ENCODE measurements around the gene WDR44.
A peak's percentile ranks its signal among the peaks of the same experiment; 100 is the strongest.
"Not testable (repeated sequence)": the region's sequence is repeated elsewhere in the genome, so short reads cannot be mapped to it uniquely, and the experiment has no call there.

Gene WDR44

DNA sequence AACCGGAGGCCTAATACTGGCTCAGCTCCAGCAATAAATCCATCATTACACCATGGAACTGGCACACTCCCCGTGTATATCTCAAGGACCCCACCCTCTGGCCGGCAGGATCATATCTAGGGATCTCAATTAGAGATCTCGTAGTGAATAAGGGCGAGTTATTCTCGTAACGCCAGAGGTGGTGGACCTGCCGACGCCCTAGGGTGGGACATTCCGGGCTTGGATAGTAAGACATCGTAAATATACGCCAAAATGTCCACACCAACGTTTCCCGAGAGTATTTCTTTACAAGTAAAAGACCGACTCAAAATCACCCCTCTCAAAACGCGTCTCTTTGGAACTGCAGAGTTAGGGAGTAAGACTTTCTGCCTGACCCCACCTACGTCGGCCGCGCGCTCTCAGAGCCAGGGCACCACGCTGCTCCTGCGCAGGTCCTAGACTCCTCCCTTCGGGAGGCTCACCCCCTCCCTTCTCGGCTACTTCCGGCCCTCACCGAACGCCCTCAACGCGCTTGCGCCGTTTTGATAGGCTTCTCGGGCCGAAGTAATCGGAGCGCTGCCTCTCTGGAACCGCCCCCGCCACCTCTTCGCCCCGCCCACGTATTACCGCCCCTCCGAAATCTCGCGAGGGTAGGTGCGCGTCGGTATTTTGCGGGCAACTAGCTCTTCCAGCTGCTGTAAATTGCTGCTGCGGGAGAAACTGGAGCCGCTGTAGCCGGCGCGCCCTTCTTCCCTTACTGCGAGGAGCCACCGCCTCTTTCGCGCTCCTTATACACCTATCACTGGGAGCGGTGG, at the start of gene WDR44:
Gene WDR44 (plus strand): TSS at position 643 of the 794 bp plus-strand sequence. CDS start 398 bp downstream, outside the sequence.
- H3K4me3 ChIP-seq (replicated peaks; ENCODE audit: low read depth, low read length), result peak within 1 kb of the TSS; percentile 76
- TF ChIP-seq, protein P1, sequence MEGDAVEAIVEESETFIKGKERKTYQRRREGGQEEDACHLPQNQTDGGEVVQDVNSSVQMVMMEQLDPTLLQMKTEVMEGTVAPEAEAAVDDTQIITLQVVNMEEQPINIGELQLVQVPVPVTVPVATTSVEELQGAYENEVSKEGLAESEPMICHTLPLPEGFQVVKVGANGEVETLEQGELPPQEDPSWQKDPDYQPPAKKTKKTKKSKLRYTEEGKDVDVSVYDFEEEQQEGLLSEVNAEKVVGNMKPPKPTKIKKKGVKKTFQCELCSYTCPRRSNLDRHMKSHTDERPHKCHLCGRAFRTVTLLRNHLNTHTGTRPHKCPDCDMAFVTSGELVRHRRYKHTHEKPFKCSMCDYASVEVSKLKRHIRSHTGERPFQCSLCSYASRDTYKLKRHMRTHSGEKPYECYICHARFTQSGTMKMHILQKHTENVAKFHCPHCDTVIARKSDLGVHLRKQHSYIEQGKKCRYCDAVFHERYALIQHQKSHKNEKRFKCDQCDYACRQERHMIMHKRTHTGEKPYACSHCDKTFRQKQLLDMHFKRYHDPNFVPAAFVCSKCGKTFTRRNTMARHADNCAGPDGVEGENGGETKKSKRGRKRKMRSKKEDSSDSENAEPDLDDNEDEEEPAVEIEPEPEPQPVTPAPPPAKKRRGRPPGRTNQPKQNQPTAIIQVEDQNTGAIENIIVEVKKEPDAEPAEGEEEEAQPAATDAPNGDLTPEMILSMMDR (IDR thresholded peaks at IDR 0.05; ENCODE audit: low read depth, low read length, missing control alignments), result no peak
- DNase-seq (ENCODE audit: extremely low read depth, low read depth), result peak; percentile 66

- H3K4me3 ChIP-seq (replicated peaks; ENCODE audit: low read depth, low read length); DNase-seq (ENCODE audit: extremely low read depth, low read depth): not testable (repeated sequence)
Measured at GRCh38 chrX:118305827-118306226, 40.1 kb upstream of the WDR44 start.

DNA sequence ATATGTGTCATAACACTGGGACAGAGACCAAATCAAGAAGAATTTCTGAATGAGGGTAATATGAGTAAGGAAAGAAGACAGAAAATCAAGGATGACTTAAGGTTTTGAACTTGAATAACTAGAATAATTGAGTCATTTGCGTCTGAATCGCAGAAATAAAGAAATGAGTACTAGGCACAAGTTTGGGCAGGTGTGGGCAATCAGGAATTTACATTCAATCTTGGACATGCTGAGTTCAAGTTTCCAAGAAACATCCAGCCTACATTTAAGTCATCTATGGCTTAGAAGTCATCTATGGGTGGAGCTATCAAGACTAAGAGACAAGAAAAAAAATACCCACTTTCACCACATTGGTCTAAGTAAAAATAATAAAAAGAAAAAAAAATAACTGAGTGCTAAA, 30.4 kb upstream of the WDR44 start:
- H3K4me3 ChIP-seq (replicated peaks; ENCODE audit: low read depth, low read length), result no peak overlapping the region
- DNase-seq (ENCODE audit: extremely low read depth, low read depth), result no peak
- TF ChIP-seq, protein P1 (IDR thresholded peaks at IDR 0.05; ENCODE audit: low read depth, low read length, missing control alignments), result no peak

GRCh38 chrX:118324588-118324987, 21.3 kb upstream of the WDR44 start:
- H3K4me3 ChIP-seq (replicated peaks; ENCODE audit: low read depth, low read length), result no peak overlapping the region
- no peak for DNase-seq (ENCODE audit: extremely low read depth, low read depth)
- TF ChIP-seq, protein P1 (IDR thresholded peaks at IDR 0.05; ENCODE audit: low read depth, low read length, missing control alignments), result no peak

DNA sequence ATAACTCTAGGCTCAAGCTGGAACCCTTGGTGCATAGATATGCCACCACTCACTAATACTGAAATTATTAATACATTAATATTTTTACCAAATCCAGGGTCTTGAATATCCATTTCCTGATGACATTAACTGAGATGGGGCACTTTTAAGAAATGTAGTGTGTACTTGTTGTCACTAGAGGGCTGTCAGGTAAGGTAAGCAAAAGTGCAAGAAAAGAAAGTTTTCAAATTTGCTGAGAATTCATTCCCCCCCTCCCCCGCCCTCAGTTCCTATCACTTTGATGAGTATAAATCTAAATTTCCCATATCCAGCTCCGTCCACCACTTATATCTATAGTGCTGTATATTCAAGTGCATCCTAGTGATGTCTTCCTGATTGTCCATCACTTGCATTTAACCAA, 20.5 kb upstream of the WDR44 start:
- TF ChIP-seq, protein P1 (IDR thresholded peaks at IDR 0.05; ENCODE audit: low read depth, low read length, missing control alignments), result peak; percentile 4
- no peak overlapping the region for H3K4me3 ChIP-seq (replicated peaks; ENCODE audit: low read depth, low read length)
- DNase-seq (ENCODE audit: extremely low read depth, low read depth), result no peak

DNA sequence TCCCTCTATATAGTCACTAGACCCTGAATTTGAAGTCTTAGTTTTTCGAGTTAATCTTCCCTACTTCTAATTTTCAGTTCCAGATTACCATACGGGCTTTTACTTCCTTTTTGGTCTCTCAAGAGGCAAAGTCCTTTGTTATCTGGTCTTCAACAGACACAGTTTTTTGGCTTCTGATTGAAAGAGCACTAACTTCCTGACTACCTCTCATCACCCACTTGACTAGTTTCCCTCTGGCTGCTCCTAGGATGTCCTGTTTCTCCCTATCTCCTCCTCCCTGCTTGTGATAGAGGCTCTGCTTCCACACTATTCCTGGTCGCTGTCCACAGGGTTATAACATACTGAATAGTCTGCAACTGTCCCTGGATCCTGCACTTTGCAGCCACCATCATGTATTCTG, 16.7 kb upstream of the WDR44 start:
- TF ChIP-seq, protein P1 (IDR thresholded peaks at IDR 0.05; ENCODE audit: low read depth, low read length, missing control alignments), result no peak
- no peak for DNase-seq (ENCODE audit: extremely low read depth, low read depth)
- H3K4me3 ChIP-seq (replicated peaks; ENCODE audit: low read depth, low read length), result no peak overlapping the region

DNA sequence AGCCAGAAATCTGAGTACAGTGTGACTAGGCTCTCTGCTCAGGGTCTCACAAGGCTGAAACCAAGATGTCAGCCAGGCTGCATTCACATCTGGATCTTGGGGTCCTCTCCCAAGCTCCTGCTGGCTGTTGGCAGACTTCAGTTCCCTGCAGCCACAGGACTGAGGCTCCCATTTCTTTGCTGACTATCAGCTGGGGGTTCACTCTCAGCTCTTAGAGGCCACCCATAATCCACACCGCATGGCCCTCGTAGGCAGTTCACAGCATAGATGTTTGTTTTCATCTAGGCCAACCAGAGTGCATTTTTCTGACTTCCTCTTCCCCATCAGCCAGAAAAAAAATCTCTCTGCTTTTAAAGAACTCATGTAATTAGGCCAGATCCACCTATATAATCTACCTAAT, 8.2 kb upstream of the WDR44 start:
- H3K4me3 ChIP-seq (replicated peaks; ENCODE audit: low read depth, low read length), result no peak overlapping the region
- no peak for DNase-seq (ENCODE audit: extremely low read depth, low read depth)
- TF ChIP-seq, protein P1 (IDR thresholded peaks at IDR 0.05; ENCODE audit: low read depth, low read length, missing control alignments), result no peak

Data from HFF-Myc (cell line).